HEK293T (cell line): ENCODE measurements around the gene SIGLEC1.

Experiments
- CTCF ChIA-PET: fragments of 350-600 bp; formaldehyde crosslinking; extraction: SDS; loops from one replicate; lab custom pipeline; 2021; ENCODE audit warnings: antibody characterized with exemption, inconsistent platforms; lab: Yijun Ruan, JAX
- POLR2A ChIA-PET: fragments of 350-600 bp; formaldehyde crosslinking; extraction: SDS; loops from one replicate; lab custom pipeline; 2020; ENCODE audit warnings: antibody characterized with exemption, inconsistent platforms; lab: Yijun Ruan, JAX
- DNase-seq: peaks from one replicate; pipeline ENCODE4 v3.0.0; 2012; ENCODE audit warnings: mixed read lengths; ENCODE audit errors: extremely low spot score
- ARNT ChIP-seq: fragments of 450-650 bp; IDR thresholded peaks from 2 replicates; pipeline ENCODE4 v1.6.1; 2017; ENCODE audit warnings: mild to moderate bottlenecking
- BHLHE40 ChIP-seq: fragments of 450-650 bp; IDR thresholded peaks from 2 replicates; pipeline ENCODE4 v1.6.1; 2016; ENCODE audit warnings: mild to moderate bottlenecking, moderate library complexity, borderline replicate concordance
- CTBP1 ChIP-seq: fragments of 450-650 bp; IDR thresholded peaks from 2 replicates; pipeline ENCODE4 v1.6.1; 2016; ENCODE audit warnings: borderline replicate concordance
- ELF4 ChIP-seq: fragments of 450-650 bp; IDR thresholded peaks from 2 replicates; pipeline ENCODE4 v1.6.1; 2017; ENCODE audit warnings: antibody characterized with exemption
- FOXA1 ChIP-seq: fragments of 450-650 bp; IDR thresholded peaks from 2 replicates; pipeline ENCODE4 v1.6.1; 2016; ENCODE audit warnings: mild to moderate bottlenecking
- FOXK2 ChIP-seq: fragments of 450-650 bp; IDR thresholded peaks from 2 replicates; pipeline ENCODE4 v1.6.1; 2016; ENCODE audit warnings: mild to moderate bottlenecking
- FOXM1 ChIP-seq: fragments of 450-650 bp; IDR thresholded peaks from 2 replicates; pipeline ENCODE4 v1.6.1; 2017; ENCODE audit warnings: mild to moderate bottlenecking, borderline replicate concordance
- HDGF ChIP-seq: fragments of 450-650 bp; IDR thresholded peaks from 2 replicates; pipeline ENCODE4 v1.6.1; 2017; ENCODE audit warnings: antibody characterized with exemption, borderline replicate concordance
- L3MBTL2 ChIP-seq: fragments of 450-650 bp; conservative IDR thresholded peaks from 2 replicates; pipeline ENCODE4 v1.6.1; 2016; ENCODE audit warnings: mild to moderate bottlenecking
- LEF1 ChIP-seq: fragments of 450-650 bp; IDR thresholded peaks from 2 replicates; pipeline ENCODE4 v1.6.1; 2017; ENCODE audit warnings: mild to moderate bottlenecking, borderline replicate concordance
- NFRKB ChIP-seq: fragments of 450-650 bp; IDR thresholded peaks from 2 replicates; pipeline ENCODE4 v1.6.1; 2016; ENCODE audit warnings: mild to moderate bottlenecking, moderate library complexity
- SP1 ChIP-seq: fragments of 450-650 bp; IDR thresholded peaks from 2 replicates; pipeline ENCODE4 v1.6.1; 2017
- SUZ12 ChIP-seq: fragments of 450-650 bp; IDR thresholded peaks from 2 replicates; pipeline ENCODE4 v1.6.1; 2016; ENCODE audit warnings: mild to moderate bottlenecking
- TARDBP ChIP-seq: fragments of 450-650 bp; IDR thresholded peaks from 2 replicates; pipeline ENCODE4 v1.6.1; 2016
- ZNF384 ChIP-seq: fragments of 450-650 bp; IDR thresholded peaks from 2 replicates; pipeline ENCODE4 v1.6.1; 2016
- TF ChIP-seq, protein P1 (sequence below): fragments of 450-650 bp; IDR thresholded peaks from 2 replicates; pipeline ENCODE4 v1.6.1; 2016

SIGLEC1 gene

DNA sequence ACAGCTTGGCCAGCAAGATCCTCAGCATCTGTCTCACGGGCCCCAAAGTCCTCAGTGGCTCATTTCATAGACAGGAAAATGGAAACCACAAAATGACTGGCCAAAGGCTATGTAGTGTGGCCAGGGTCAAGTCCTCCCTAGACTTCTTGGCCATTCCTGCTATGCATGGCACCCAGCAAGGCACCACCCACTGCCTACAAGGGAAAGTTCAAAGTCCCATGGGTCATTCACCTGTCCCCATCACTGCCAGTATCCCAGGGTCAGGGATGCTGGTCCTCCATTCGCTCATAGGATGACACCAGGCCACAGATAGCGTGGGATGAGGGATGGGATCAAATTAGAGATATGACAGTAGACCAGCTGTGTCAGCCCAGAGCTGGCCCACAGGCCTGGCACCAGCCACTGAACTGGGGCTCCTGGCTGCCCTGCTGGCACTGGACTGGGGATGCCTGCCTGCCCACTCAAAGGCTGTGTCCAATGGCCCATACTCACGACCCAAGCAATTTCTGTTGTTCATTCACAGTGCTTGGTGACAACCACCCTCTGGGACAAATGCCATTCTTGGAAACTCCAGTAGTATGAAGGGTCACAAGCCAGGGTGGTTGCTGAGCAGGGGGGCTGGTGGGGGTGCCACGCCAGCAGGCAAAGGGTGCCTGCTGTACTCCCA lies 43.5 kb upstream of the SIGLEC1 start:
- CTCF ChIA-PET, result interaction anchor here (1.1 kb wide), 1 partner anchor 25 kb away, joined by 3 read pairs; the partner anchor contains the start of gene SPEF1
- POLR2A ChIA-PET, result interaction anchor here (1.5 to 2.5 kb wide), 3 partner anchors 10 to 12 kb away, joined by 4 to 13 read pairs (median 8); partner anchors contain the start of gene ADISSP
- DNase-seq, result no peak
- TF ChIP-seq FOXM1, result no peak
- TF ChIP-seq, protein P1, sequence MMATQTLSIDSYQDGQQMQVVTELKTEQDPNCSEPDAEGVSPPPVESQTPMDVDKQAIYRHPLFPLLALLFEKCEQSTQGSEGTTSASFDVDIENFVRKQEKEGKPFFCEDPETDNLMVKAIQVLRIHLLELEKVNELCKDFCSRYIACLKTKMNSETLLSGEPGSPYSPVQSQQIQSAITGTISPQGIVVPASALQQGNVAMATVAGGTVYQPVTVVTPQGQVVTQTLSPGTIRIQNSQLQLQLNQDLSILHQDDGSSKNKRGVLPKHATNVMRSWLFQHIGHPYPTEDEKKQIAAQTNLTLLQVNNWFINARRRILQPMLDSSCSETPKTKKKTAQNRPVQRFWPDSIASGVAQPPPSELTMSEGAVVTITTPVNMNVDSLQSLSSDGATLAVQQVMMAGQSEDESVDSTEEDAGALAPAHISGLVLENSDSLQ, result no peak
- no peak for TF ChIP-seq HDGF
- TF ChIP-seq CTBP1, result no peak
- no peak for TF ChIP-seq FOXK2
- no peak for TF ChIP-seq ZNF384
- TF ChIP-seq L3MBTL2, result no peak
- TF ChIP-seq ARNT, result no peak
- no peak for TF ChIP-seq ELF4
- no peak for TF ChIP-seq TARDBP
- TF ChIP-seq SUZ12, result no peak
- TF ChIP-seq BHLHE40, result no peak
- TF ChIP-seq SP1, result no peak
- no peak for TF ChIP-seq NFRKB
- no peak for TF ChIP-seq FOXA1
- TF ChIP-seq LEF1, result no peak

DNA sequence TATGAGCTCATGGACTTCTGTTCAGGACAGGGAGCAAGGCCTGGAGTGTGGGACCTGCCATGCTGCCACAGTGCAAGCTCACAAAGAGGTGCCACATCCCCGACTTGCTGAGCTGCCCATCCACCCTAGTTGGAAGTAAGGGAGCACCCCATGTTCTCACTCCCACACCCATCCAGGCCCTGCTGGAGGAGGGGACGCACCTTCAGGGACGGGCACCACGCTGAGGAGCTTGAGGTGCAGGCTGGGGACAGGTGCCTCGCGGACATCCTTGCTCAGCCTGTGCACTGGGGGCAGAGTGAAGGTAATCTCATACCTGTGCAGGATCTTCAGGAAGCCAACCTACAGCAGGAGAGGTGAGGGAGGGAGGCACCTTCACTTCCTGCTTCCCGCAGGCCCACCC lies 42.9 kb upstream of the SIGLEC1 start:
- DNase-seq, result no peak
- ChIA-PET POLR2A (interaction anchor here (1.5 to 1.8 kb wide), 2 partner anchors 11 to 12 kb away, joined by 4 to 8 read pairs; partner anchors contain the start of gene ADISSP), CTCF (interaction anchor here (1.1 kb wide), 1 partner anchor 26 kb away, joined by 3 read pairs; the partner anchor contains the start of gene SPEF1)
- TF ChIP-seq ELF4 (no peak), FOXK2 (no peak), L3MBTL2 (no peak), LEF1 (no peak), HDGF (no peak), SP1 (no peak), SUZ12 (no peak), ARNT (no peak), TARDBP (no peak), FOXA1 (no peak), CTBP1 (no peak), FOXM1 (no peak)

DNA sequence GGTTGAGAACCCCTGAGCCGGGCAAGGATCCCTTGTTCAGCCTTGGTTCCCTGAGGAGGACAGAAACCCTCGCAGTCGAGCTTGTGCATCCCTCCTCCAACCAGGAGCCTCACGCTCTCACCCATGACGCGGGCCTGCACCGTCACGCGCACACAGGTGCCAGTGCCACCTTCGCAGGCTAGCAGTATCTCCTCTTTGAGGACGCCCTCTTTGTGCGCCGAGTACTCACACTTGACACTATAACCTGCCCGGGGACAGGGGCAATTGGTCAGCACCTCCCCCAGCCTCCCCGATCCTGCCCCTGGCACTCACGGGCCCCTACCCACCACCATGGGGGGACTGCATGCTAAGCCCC lies 41.9 kb upstream of the SIGLEC1 start:
- POLR2A ChIA-PET, result interaction anchor here (1.5 to 1.8 kb wide), 2 partner anchors 12 to 13 kb away, joined by 4 to 8 read pairs; partner anchors contain the start of gene ADISSP
- DNase-seq, result no peak
- CTCF ChIA-PET, result no interaction called here
- TF ChIP-seq BHLHE40, result no peak
- TF ChIP-seq LEF1, result no peak
- no peak for TF ChIP-seq FOXM1
- TF ChIP-seq ZNF384, result no peak
- no peak for TF ChIP-seq SP1
- TF ChIP-seq CTBP1, result no peak
- no peak for TF ChIP-seq L3MBTL2
- no peak for TF ChIP-seq ARNT
- TF ChIP-seq FOXA1, result no peak
- no peak for TF ChIP-seq SUZ12
- TF ChIP-seq ELF4, result no peak
- no peak for TF ChIP-seq NFRKB
- no peak for TF ChIP-seq TARDBP
- TF ChIP-seq, protein P1, result no peak
- no peak for TF ChIP-seq HDGF
- no peak for TF ChIP-seq FOXK2

DNA sequence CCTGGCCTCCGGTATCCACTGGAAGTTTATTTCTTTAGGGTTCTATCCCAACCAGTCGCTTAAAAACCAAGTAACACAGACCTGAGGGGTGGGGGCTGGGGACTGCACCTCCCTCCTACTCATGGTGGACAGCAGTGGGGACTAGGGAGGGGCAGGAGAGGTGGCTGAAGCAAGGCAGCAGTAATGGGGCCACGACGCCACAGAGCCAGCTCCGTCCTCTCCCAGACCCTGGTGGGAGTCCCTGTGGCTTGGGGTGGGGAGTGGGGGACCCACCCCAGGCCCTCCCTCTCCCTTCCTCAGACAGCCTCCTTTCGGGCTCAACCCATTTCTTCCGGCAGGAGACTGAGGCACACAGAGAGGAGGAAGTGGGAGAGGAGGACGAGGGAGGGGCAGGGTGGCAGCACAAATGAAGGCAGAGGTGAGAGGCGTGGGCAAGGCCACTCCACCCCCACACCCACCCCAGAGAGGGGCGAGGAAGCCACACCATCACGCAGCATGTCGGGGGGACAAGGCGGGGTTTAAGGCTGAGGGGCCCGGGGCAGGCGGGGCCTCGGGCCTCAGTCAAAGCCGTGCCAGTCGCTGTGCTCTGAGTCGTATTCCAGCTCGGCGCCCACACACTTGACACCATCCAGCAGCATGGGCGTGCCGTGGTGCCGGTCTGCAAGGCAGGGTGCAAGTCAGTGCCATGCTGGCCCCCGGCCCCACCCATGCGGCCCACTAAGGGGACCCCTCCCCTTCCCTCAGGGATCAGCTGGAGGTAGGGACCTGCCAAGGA lies 41.3 kb upstream of the SIGLEC1 start:
- TF ChIP-seq ARNT (no peak), HDGF (no peak), BHLHE40 (no peak), SUZ12 (no peak), FOXA1 (no peak), FOXM1 (no peak)

DNA sequence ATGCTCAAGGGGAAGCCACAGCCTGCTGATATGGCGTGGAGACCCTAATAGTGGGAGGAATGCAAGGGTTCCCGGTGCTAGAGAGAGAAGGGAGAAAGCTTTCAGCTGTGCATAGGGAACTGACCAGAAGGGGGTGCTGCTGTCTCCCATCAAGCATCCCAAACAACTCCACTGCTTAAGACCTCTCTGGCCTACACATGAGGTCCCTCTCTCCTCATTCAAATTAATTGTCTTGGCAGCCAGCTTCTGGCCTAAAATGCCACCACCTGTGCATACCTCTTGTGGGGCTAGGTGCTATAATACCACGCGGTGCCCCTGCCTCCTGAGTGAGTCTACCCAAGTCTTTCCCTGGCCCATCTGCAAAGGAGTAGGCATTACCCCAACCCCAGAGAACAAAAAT lies 40.7 kb upstream of the SIGLEC1 start:
- POLR2A ChIA-PET, result interaction anchor here (1.9 kb wide), 1 partner anchor 15 kb away, joined by 6 read pairs; the partner anchor contains the start of gene ADISSP
- DNase-seq, result peak; percentile 69
- CTCF ChIA-PET, result interaction anchor here (0.7 to 1.0 kb wide), 3 partner anchors 12 to 37 kb away, joined by 3 to 4 read pairs (median 4); no protein-coding TSS in a partner anchor
- TF ChIP-seq FOXM1 (no peak), SP1 (no peak), L3MBTL2 (no peak), FOXA1 (no peak), BHLHE40 (no peak), ELF4 (no peak), CTBP1 (no peak), ZNF384 (no peak), SUZ12 (no peak), HDGF (no peak), TARDBP (no peak)
- TF ChIP-seq, protein P1, result no peak

More for the DNA sequence above, 41.3 kb upstream of the SIGLEC1 start:
- ChIA-PET POLR2A (interaction anchor here (1.9 kb wide), 1 partner anchor 14 kb away, joined by 6 read pairs; the partner anchor contains the start of gene ADISSP), CTCF (interaction anchor here (1.0 kb wide), 1 partner anchor 15 kb away, joined by 4 read pairs; no protein-coding TSS in a partner anchor)
- no peak for DNase-seq
